Colon (tissue), 2 donors: ENCODE results near the gene SKAP1.

Experiments
- FAIRE-seq: peaks from 2 replicates; lab custom pipeline; 2012; peaks lifted over from hg19 to GRCh38; lab: Jason Lieb, UNC
- donor health status: control.
- donor health status: control.

SKAP1 gene

GRCh38 chr17:48241770-48242497 is 188.1 kb downstream of the SKAP1 start:
- no peak for FAIRE-seq

DNA sequence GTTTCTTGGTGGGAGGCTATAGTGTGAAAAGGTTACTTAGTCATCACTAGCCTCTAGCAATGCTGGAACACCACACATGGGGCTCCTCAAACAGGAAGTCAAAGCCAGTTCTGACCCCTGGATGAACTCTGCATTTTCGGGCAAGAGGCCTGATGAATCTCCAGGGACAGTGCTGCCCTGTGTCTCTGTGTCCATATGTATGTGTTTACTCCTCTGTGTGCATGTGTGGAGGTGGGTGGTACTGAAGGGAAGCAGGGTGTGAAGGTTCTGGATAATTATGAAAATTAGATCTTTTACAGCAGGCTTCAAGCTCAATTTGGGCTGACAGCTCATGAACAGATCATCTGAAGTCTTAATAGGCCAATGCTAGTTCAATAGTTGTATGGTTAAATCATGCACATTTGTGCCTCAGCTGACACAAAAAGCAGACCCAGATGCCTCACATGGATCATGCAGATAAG is 188.9 kb downstream of the SKAP1 start:
- no peak for FAIRE-seq

GRCh38 chr17:48240562-48241130 is 189.4 kb downstream of the SKAP1 start:
- no peak for FAIRE-seq

DNA sequence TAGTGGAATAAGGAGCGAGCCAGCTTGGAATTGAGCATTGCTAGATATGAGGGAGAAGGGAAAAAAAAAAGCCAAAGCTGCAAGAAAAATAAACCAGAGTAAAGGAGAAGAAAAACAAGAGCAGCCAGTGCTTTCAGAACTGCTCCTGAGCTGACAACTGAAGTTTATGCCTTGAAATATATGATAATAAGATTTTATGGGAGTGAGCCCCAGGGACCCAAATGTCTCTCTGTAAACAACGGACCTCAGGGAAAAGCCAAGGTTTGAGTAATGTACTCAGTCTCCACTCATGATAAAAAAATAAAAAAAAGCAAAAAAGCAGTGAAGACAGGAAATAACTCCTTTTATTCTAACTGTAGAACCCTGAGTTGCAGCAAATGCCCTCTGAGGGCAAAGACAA is 189.9 kb downstream of the SKAP1 start:
- no peak for FAIRE-seq

- no peak for FAIRE-seq
These were observed 190.4 kb downstream of the SKAP1 start for GRCh38 chr17:48239603-48239995.

- FAIRE-seq, result no peak
These were observed 190.9 kb downstream of the SKAP1 start for GRCh38 chr17:48238933-48239602.

DNA sequence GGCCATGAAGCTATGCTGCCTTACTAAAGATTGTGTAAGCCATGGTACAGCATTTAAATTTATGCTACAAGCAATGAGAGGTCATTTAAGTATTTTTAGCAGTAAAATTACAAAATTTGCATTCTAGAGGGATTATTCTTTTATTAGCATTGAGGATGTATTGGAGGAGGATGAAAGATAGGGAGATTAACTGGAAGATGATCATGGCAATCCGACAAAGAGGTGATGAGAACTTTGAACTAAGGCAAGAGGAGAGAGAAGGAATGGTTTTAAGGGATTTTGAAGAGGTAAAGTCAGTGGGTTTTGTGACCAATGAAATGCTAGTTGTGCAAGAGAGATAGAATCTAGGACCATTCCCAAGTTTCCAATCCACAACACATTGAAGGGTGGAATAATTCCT is 192.6 kb downstream of the SKAP1 start:
- no peak for FAIRE-seq

DNA sequence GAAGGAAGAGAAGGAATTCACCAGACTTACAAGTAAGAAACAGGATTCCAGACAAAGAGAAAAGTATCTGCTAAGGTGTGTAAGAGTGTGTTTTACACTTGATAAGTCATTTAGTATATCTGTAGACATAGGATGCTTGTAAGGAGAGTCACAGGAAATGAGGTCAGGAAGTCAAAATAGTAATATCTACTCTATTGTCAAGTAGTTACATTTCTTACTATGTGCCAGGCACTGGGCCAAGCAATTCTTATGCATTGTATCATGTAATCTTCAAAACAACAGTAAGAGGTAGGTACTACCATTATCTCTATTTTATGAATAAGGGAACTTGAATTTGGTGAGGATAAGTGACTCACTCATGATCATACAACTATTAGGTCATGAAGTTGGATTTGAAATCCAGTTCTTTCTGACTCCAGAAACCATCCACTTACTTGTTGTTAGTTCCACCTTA is 193.3 kb downstream of the SKAP1 start:
- FAIRE-seq, result no peak

DNA sequence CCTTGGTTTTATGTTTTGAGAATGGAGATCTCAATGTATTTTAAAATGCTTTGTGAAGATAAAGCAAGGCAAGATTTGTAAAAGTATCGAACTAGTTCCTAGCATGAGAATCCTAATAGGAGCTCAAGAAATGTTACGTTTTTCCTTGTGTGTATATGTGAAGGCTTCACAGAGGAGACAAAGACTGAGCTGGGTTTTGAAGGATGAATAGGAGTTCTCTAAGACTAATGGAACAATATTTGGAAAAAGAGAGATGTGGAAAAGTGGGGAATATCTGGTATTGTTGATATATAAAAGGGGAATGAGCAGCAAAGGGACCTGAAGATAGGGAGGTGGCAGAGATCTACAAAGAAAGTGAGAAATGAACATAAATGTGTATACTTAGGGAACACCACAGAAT is 195.1 kb downstream of the SKAP1 start:
- no peak for FAIRE-seq

GRCh38 chr17:48231995-48232959 is 197.7 kb downstream of the SKAP1 start:
- no peak for FAIRE-seq

DNA sequence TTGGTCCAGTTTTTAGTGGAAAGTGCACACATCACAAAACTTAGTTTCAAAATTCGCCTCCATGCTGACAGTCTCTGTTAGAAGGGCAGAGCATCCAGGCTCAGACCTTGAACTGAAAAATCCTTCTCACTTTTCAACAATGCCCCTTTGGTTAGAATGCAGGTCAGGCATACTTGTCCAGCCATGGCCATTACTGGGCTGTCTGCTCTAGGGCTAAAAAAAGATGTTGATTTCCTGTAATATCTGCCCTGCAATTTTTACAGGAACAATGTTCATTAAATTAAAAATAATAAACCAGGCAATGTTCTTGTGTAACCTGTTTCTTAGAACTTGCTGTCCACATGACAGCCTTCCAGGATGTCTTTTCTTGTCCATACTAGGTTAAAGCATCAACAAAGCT is 200.1 kb downstream of the SKAP1 start:
- no peak for FAIRE-seq

GRCh38 chr17:48228720-48229119 is 201.3 kb downstream of the SKAP1 start:
- FAIRE-seq, result no peak

- no peak for FAIRE-seq
These were observed 204.1 kb downstream of the SKAP1 start for GRCh38 chr17:48225725-48226567.

DNA sequence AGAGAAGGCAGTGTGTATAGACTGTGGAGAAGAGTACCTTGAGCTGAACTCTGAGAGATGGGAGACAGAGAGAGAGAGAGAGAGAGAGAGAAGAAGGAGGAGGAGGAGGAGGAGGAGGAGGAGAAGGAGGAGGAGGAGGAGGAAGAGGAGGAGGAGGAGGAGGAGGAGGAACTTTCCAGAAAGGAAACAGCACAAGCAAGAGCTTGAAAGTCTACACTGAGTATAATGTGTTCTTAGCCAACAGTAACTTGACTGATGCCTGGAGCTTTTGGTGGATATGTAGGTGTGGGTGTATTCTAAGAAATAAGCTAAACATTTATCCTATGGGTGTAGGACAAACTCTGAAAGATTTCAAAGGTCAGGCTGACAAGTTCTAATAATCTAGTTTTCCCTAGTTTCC is 206.1 kb downstream of the SKAP1 start:
- no peak for FAIRE-seq

- FAIRE-seq, result no peak
These were observed 210.4 kb downstream of the SKAP1 start for GRCh38 chr17:48219617-48220016.

GRCh38 chr17:48215583-48216139 is 214.4 kb downstream of the SKAP1 start:
- no peak for FAIRE-seq

- FAIRE-seq, result no peak
These were observed 216.2 kb downstream of the SKAP1 start for GRCh38 chr17:48213797-48214196.

DNA sequence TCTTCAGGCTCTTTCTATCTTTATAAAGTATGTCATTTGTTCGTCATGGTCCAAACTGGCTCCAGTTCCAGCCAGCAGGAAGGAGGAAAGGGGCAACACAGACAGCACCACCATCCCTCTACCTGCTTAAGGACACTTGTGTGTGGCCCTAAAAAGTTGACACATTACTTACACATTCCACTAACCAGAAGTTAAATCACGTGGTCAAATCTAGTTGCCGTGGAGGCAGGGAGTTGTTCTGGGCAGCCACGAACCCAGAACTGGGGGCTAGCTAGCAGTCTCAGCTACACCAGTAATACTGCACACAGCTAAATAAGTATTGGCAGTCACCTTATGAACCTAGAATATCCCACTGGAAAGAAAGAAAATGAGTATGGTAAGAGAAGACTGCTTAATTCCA is 218.2 kb downstream of the SKAP1 start:
- no peak for FAIRE-seq

- no peak for FAIRE-seq
These were observed 219.0 kb downstream of the SKAP1 start for GRCh38 chr17:48211011-48211410.

DNA sequence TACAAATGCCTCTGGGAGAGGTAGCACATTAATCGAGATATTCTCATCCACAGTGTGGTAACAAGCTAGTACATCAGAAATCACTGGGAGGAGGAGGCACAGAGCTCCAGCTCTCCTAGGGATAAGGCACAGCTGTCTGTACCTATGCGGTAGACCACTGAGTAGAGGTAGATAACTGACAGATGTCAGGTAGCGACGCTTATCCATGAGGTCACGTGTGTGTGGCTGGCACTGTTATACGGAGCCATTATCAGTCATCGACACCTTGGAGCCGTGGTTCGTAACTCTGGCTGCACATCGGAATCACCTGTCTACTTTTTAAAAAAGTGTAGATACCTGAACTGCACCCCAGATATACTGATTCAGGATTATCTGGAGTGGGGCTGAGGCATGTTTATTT is 220.0 kb downstream of the SKAP1 start:
- FAIRE-seq, result no peak
